CD1c-positive myeloid dendritic cell (primary cell): ENCODE results near the gene ZNF444.
"Not testable (repeated sequence)": the region's sequence is repeated elsewhere in the genome, so short reads cannot be mapped to it uniquely, and the experiment has no call there.

Experiments
- DNase-seq: peaks from one replicate; pipeline ENCODE4 v3.0.0-alpha.2; 2016; ENCODE audit errors: extremely low spot score

ZNF444 gene

DNA sequence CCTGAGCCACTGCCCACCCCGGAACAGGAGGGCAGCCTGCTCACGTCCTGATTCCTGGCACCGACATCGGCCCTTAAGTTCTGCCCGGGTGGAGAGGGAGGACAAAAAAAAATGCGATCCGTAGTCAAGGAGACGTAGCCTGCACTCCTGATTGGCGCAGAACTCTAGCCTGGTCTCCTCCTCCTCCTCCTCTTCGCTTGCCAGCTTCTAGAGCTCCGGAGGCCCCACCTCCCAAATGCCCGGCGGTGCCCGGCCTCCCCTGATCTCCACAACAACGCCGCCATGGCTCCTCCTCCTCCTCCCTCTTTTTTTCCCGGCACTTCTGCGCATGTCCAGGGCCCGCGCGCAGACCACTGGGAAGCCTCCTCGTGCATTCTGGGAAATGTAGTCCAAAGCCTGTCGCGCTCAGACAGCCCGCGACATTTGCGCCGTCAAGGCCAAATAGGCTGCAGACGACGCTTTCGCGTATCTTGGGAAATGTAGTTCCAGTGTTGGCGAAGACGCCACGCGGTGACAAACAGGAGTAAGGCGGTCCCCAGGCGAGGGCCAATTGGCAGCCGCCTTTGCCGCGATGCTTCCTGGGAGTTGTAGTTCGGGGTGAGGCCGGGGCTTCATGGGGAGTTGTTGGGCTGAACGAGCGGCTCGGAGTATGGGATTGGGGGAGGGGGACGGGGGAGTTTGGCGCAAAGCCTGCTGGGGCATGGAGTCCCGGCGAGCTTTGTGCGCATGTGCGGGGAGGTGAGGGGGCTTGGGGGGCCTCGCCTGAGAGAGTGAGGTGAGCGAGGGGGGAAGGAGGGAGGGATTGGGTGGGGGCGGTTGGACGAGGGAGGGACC is at the start of gene ZNF444:
TSS of gene ZNF444 (plus strand) at position 705 of the 834 bp plus-strand sequence. CDS start 5,625 bp downstream, outside the sequence.
- peak; percentile 99 for DNase-seq

DNA sequence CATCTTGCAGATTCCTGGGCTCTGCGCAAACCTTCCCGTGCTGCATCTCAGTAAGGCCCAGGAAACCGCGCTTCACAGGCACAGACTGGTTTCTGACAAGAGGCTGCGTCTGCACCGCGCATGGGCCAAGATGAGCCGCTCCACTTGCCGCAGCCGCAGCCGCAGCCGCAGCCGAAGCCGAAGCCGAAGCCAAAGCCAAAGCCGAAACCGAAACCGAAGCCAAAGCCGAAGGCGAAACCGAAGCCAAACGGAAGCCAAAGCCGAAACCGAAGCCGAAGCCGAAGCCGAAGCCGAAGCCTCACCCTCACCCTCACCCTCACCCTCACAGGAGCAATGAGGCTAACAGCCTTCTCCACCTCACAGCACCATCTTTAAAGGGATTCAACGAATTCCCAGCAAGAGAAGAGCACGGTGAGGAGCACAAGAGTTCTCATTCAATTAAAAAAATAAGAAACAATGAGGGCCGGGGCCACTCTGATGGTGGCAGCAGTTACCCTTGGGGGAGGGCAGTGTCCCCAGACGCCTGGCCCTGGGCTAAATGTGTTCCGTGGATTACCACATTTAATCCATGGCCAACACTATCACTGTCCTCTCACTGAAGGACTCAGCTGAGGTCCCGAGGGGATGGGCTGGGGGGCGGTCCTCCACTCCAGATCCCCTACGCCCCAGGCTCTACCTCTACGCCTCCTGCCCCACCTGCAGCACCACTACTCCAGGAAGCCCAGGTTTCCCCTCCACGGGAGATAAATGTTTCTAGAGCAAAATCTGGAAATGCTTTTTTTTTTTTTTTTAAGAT is 49.1 kb upstream of the ZNF444 start:
- DNase-seq = no peak

- no peak for DNase-seq
Observed at GRCh38 chr19:56092685-56093631, 48.1 kb upstream of the ZNF444 start.

DNA sequence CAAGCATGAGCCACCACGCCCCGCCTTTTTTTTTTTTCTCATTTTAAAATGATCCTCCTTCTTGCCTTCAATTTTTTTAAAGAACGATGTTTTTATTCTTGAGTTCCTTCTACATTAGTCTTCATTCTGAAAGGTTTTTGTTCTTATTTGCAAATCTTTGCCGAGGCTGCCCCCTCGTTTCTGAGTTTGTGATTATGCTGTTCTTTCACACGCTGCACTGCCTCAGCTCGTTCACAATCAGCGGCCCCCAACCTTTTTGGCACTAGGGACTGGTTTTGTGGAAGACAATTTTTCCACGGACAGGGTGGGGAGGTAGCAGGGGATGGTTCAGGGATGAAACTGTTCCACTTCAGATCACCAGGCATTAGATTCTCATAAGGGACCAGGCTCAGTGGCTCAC is 46.6 kb upstream of the ZNF444 start:
- DNase-seq = no peak

- no peak for DNase-seq
Observed at GRCh38 chr19:56096665-56097064, 44.4 kb upstream of the ZNF444 start.

- no peak for DNase-seq
Observed at GRCh38 chr19:56097306-56097705, 43.8 kb upstream of the ZNF444 start.

- no peak for DNase-seq
Observed at GRCh38 chr19:56097776-56098175, 43.3 kb upstream of the ZNF444 start.

- DNase-seq = not testable (repeated sequence)
Observed at GRCh38 chr19:56098237-56098636, 42.9 kb upstream of the ZNF444 start.

GRCh38 chr19:56098731-56099568 is 42.1 kb upstream of the ZNF444 start:
- no peak for DNase-seq

DNA sequence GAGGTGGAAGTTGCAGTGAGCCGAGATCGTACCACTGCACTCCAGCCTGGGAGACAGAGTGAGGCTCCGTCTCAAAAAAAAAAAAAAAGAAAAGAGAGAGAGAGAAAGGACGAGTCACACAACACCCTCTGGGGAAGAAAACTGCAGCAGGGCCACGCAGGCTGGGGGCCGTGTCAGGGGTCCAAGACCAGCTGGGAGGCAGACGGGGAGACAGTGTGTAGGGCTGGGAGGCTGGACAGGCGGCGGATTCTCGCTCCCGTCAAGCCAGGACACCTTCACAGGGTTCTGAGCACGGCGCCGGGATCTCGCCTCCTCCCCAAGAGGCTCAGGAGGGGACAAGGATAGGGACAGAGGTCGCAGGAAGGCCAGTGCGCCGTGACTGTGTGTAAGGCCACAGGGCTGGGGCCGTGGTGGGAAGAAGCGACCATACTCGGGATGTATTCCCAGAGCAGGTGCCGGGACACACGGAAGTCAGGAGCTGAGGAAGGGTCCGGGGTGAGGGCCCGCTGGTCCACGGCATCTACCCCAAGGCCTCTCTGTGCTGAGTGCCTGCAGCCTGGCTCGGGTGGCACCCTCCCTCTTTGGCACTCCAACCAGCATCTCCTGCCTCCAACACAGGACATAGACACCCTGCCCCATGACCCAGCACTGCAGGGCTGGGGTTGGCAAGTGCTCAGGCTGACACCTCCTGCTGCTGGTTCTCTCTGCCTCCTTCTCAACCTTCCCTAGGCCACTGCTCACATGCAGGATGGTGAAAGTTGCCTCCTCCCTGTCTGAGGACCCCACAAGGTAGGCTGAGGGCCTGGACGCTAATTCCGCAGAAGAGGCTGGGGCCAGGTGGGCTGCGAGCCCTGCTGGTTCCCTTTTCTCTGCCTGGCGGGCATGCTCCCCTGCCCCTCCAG is 41.2 kb upstream of the ZNF444 start:
- no peak for DNase-seq

GRCh38 chr19:56101095-56101494 is 40.0 kb upstream of the ZNF444 start:
- no peak for DNase-seq

DNA sequence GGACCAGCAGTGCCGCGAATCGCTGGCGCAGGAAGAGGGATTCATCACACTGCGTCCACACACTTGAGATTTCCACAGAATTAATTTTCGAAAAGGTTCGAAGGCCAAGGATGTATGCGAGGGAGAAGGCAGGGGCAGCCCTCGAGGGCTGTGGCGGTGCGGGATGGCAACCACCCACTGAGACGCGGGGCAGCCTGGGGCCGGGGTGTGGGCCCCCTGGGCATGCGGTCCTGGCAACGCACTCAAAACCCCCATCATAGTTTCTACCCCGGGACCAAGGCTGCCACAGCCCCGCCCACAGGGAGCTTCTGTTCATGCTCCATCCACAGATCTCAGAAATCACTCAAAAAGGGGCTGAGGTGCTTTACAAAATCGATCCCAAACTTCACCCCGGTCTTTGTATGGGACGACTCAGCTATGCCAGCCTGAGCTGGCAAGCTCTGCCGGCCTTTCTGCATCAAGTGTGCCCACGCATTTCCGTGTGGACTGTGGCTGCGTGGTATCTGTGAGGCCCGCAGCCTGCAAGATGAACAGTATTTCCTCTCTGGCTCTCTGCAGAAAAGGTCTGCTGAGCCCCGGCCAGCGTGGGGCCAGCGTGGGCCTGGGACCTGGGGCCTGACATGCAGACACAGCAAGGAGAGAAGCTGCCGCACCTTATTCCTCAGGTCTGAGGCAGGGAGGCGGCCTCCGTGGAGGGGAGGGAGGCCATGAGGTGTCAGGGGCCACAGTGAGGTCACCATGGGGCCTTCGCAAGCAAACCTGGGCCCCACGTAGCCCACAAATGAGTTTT is 39.1 kb upstream of the ZNF444 start:
- DNase-seq = no peak

DNA sequence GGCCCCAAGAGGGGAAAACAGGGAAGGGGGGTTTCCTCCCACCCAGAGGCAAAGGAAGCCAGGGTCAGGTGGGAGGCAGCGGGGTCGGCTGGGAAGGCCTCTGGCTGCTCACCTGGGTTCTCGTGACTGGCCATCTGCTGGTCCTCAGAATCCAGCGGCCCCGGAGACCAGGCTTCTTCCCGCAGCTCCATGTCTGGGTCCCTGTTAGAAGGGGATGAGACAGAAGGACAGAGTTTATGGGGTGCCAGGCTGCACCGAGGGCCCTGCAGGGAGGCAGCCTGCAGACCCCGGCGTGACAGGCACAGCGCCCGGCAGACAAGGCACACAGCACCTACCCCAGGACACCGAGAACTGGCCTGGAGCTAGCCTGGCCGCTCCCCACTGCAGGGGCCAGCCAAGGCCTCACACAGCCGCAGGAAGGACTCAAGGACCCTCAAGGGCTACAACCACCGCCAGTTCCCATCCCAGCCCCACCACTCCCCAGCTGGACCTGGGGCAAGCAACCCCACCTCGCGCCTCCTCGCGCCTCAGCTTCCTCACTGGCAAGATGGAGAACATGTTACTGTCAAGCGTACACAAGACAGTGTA is 38.0 kb upstream of the ZNF444 start:
- DNase-seq = no peak

DNA sequence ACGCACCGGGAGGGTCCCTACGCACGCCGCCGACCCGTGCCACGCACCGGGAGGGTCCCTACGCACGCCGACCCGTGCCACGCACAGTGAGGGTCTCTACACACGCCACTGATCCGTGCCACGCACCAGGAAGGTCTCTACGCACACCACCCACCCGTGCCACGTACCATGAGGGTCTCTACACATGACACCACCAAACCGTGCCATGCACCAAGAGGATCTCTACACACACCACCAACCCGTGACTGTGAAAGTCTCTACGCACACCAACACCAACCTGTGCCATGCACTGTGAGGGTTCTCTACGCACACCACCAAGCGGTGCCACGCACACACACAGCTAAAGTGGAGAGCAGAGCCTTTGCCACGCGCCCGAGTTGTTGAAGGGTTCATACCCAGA is 36.7 kb upstream of the ZNF444 start:
- no peak for DNase-seq

- DNase-seq = peak; percentile 71
Observed at GRCh38 chr19:56105090-56105701, 35.9 kb upstream of the ZNF444 start.

GRCh38 chr19:56105831-56106396 is 35.2 kb upstream of the ZNF444 start:
- not testable (repeated sequence) for DNase-seq

DNA sequence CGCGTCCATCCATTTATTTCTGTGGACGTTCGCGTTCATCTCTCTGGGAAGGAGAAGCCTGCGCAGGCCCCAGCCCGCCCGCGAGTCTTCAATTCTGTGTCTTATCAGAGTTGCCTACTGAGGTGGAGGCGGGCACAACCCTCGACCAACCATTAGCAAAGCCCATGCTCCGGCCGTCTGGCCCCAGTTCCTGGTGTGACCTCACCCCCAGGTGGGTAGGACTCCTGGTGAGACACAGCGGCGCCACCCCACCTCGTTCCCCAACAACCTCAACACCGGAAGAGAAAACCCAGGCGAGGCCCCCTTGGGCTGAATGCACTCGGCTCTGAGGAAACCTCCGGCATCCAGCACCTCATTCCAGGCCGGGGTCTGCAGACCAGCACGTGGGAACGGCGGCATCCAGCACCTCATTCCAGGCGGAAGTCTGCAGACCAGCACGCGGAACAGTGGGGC is 34.7 kb upstream of the ZNF444 start:
- DNase-seq = no peak

GRCh38 chr19:56106993-56107392 is 34.1 kb upstream of the ZNF444 start:
- DNase-seq = no peak
